Adrenal gland (tissue), 12 donors: ENCODE results near the gene DCXR. TPM values are rescaled to one million over a fixed set of nuclear protein-coding genes. Genes with fewer than 3 reads are reported as not detected.

ENCODE experiments used
- DNase-seq, 7 donors: peaks; one replicate each; pipeline ENCODE4 v3.0.0-alpha.2; 2019 to 2020
- H3K27ac ChIP-seq, 5 donors: fragments of 200-600 bp; sonication (generic) in 4 of 5; 1 replicate in 3 of 5; 2 replicates in 2 of 5; pipeline versions ENCODE4 v1.5.1 to v1.8.0; 2016 to 2020; ENCODE audit warnings: mild to moderate bottlenecking in 1 of 5
- H3K27me3 ChIP-seq: fragments of 200-600 bp; 2 replicates; pipeline ENCODE4 v1.8.0; 2021
- H3K36me3 ChIP-seq, 2 donors: fragments of 200-600 bp; replicated peaks in 1 of 2; 1 replicate in 1 of 2; 2 replicates in 1 of 2; pipeline versions ENCODE4 v1.5.1 to v1.8.0; 2018 to 2022
- H3K4me1 ChIP-seq, 2 donors: fragments of 200-600 bp; replicated peaks in 1 of 2; 1 replicate in 1 of 2; 2 replicates in 1 of 2; pipeline versions ENCODE4 v1.5.1 to v1.8.0; 2018 to 2021
- H3K4me3 ChIP-seq, 4 donors: fragments of 200-600 bp; sonication (generic) in 3 of 4; one replicate each; pipeline ENCODE4 v1.5.1; 2016 to 2018
- H3K9me3 ChIP-seq, 3 donors: fragments of 200-600 bp; sonication (generic) in 1 of 3; replicated peaks in 1 of 3; 1 replicate in 2 of 3; 2 replicates in 1 of 3; pipeline versions ENCODE4 v1.5.1 to v1.8.0; 2016 to 2021
- POLR2A ChIP-seq, 2 donors: fragments of 450-650 bp; IDR thresholded peaks; one replicate each; pipeline ENCODE4 v1.6.1; 2017; ENCODE audit warnings: antibody characterized with exemption in 2 of 2, mild to moderate bottlenecking in 2 of 2, moderate library complexity in 1 of 2
- WGBS, 4 donors: extraction: QIAGEN DNeasy Blood & Tissue Kit in 2 of 4; methylation state at CpG; one replicate each; pipeline versions ENCODE4 v1.1.5 to v1.1.7; 2013 to 2017; 5-methylcytosine and 5-hydroxymethylcytosine counted together
- intact Hi-C, 2 donors: fragments of 100-400 bp; cut with DNase I; formaldehyde crosslinking; loops; one replicate each; pipeline versions ENCODE4 v1.14.1 to v1.15.0; 2022 to 2023
- polyA plus RNA-seq, 3 donors: library from polyadenylated mRNA; stranded (reverse); fragments of 200-250 nt in 2 of 3; fragments of 350-450 nt in 1 of 3; fragmentation: Illumina TruSeq in 1 of 3; extraction: RNeasy Lipid Tissue Mini Kit (QIAGEN cat#74804) in 1 of 3; gene quantifications; one replicate each; pipeline ENCODE4 v1.2.3, GENCODE V29; 2013 to 2014
- total RNA-seq, 9 donors: library from RNA; depleted of rRNA in 4 of 9; stranded (reverse); fragments of >200 nt in 4 of 9; fragments of 120-200 nt in 1 of 9; fragmentation: NEBNext Ultra II Directional in 1 of 9; extraction: Animal tissue kit (Norgen Biotek cat#: 25700) in 1 of 9; gene quantifications; one replicate each; pipeline versions ENCODE4 v1.1.0 to v1.2.4, GENCODE V29; 2013 to 2023
- TF ChIP-seq, protein P1 (sequence below), 6 experiments: fragments of 450-650 bp in 4 of 6; fragments of 200-600 bp in 2 of 6; sonication (generic) in 1 of 6; IDR thresholded peaks; 1 replicate in 5 of 6; 2 replicates in 1 of 6; pipeline versions ENCODE4 v1.5.1 to v1.8.0; 2016 to 2021; ENCODE audit warnings: antibody characterized with exemption in 6 of 6, mild to moderate bottlenecking in 2 of 6, moderate library complexity in 1 of 6
- donor health status: healthy with polysubstance abuse.
- donor health status: Bipolar disorder and iron deficiency.
- donor health status: DM: yes; HTN: yes; CAD: no.
- donor health status: DM: no; HTN: no; CAD: no.
- donor health status: DM: no; HTN: no; CAD: no.
- donor health status: DM: yes; HTN: yes; CAD: no.

Gene DCXR
- total and polyA plus RNA-seq, 12 donors = 66.9 to 183 (median 104) TPM

DNA sequence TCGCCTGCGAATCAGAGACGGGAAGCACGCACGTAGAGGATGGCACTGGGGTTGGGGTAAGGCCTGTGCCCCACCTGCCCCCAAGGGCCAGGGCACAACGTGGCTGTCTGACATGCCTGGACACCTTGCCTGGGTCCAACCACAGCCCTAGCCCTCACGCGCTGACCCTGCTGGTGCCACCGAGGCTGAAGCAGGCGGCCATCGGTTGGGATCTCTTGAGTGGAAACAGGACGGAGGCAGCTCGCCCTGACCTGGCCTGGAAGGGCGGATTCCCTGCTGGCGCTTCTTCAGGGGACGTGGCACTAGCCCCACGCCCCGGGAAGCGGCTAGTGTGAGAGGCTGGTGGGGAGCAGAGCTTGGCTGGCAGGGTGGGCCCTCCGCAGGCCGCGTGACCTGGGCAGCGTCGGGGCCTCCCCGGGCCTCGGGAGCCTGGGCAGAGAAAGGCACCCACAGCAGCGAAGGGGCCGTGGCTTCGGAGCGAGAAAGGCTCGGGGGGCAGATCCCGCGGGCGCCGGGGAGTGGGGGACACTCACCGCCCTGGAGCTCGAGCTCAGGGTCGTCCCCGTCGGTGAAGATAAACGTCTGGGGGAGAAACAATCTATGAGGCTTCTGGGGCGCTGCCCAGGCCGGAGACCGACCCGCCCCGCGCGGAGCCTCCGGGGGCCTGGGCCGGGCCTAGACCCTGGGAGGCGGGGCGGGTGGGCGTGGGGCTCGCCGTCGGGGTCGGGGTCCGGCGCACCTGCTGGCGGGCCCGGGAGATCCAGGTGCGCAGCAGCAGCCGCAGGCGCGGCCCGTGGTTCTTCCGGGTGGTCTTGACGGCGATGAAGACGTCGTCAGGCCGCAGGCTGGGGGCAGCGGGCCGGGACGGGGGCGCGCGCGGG, 13.5 kb upstream of the DCXR start:
- TF ChIP-seq, protein P1, sequence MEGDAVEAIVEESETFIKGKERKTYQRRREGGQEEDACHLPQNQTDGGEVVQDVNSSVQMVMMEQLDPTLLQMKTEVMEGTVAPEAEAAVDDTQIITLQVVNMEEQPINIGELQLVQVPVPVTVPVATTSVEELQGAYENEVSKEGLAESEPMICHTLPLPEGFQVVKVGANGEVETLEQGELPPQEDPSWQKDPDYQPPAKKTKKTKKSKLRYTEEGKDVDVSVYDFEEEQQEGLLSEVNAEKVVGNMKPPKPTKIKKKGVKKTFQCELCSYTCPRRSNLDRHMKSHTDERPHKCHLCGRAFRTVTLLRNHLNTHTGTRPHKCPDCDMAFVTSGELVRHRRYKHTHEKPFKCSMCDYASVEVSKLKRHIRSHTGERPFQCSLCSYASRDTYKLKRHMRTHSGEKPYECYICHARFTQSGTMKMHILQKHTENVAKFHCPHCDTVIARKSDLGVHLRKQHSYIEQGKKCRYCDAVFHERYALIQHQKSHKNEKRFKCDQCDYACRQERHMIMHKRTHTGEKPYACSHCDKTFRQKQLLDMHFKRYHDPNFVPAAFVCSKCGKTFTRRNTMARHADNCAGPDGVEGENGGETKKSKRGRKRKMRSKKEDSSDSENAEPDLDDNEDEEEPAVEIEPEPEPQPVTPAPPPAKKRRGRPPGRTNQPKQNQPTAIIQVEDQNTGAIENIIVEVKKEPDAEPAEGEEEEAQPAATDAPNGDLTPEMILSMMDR (IDR thresholded peaks at IDR 0.05) = no peak
- TF ChIP-seq POLR2A (IDR thresholded peaks at IDR 0.05) = no peak
- WGBS, 4 donors = 14 to 100% (median 33%) methylated on average over 1 to 79 of the region's 79 CpGs
- Histone ChIP-seq H3K9me3 (no peaks in the 10 kb centered on the region), H3K36me3 (peaks cover 0 to 58% of the 10 kb centered on the region in 2 donors), H3K27me3 (no peaks in the 10 kb centered on the region), H3K4me3 (peak overlapping the region in 3 of 4 donors; percentile 29 to 97 (median 73)), H3K4me1 (peaks cover 17 to 21% of the 10 kb centered on the region in 2 donors), H3K27ac (peak overlapping the region in 1 of 5 donors; percentile 83)
- intact Hi-C loops = no loop called here
- DNase-seq = peak in 2 of 7 donors; percentile 12 to 22

DNA sequence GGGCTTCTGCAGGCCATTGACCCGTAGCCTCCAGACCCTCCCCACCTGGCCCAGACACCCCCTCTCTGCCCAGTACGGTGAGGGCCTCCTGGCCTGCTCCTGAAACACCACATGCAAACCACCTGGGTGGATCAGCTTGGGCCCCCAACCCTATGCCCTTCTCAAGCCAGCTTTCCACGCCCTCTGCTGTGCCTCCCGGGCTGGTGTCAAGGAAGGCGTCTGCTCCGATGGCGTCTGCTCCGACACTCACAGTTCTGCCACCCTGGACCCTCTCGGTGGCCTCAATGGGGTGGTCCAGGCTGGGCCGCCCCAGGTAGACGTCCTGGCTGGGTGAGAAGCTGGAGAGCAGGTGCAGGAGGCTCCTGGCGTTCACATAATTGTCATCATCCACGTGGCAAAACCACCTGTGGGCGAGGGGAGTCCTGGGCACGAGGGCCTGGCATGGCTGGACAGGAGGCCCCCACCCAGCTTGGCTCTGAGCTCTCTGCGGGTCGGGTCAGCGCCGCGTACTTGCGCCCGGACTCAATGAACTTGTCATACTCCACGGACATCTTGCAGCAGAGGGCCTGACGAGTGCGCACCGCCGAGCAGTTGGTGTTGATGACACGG, 12.8 kb upstream of the DCXR start:
- H3K9me3 ChIP-seq = no peaks in the 10 kb centered on the region
- 91 to 94% (median 92%) methylated on average over 8 to 28 of the region's 28 CpGs for WGBS, 4 donors
- peak overlapping the region in 2 of 4 donors; percentile 73 to 97 for H3K4me3 ChIP-seq
- H3K36me3 ChIP-seq = peaks cover 0 to 51% of the 10 kb centered on the region in 2 donors
- H3K4me1 ChIP-seq = peaks cover 17 to 21% of the 10 kb centered on the region in 2 donors
- DNase-seq = peak in 1 of 7 donors; percentile 9
- no peaks in the 10 kb centered on the region for H3K27me3 ChIP-seq
- intact Hi-C loops = no loop called here
- peak overlapping the region in 1 of 5 donors; percentile 83 for H3K27ac ChIP-seq
- no peak for TF ChIP-seq POLR2A (IDR thresholded peaks at IDR 0.05)
- TF ChIP-seq, protein P1 (IDR thresholded peaks at IDR 0.05) = no peak

DNA sequence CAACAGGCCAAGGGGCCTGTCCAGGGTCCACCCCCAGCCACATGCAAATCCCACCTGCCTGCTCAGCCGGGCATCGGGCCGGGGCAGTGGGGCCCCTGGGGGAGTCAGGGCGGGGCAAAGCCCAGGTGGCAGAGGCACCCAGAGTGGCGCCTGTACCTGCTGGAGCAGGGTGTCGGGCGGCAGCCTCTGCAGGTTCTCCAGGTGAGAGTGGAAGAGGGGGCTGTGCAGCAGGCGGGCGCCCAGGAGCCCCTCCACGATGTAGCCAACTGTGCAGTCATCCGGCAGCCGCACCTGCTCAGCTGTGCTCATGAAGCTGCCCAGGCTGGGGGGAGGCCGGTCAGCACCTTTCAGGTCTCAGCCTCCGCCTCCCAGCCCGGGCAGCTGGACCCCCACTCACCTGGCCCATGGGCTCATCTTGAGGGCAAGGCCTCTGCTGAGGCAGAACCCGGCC, 12.0 kb upstream of the DCXR start:
- no peak overlapping the region for H3K27ac ChIP-seq
- intact Hi-C loops = no loop called here
- DNase-seq = peak in 1 of 7 donors; percentile 5
- peaks cover 0 to 44% of the 10 kb centered on the region in 2 donors for H3K36me3 ChIP-seq
- no peak for TF ChIP-seq POLR2A (IDR thresholded peaks at IDR 0.05)
- TF ChIP-seq, protein P1 (IDR thresholded peaks at IDR 0.05) = no peak
- H3K4me3 ChIP-seq = no peak overlapping the region
- H3K9me3 ChIP-seq = no peaks in the 10 kb centered on the region
- peaks cover 17 to 21% of the 10 kb centered on the region in 2 donors for H3K4me1 ChIP-seq
- 95 to 100% (median 97%) methylated on average over 5 to 16 of the region's 16 CpGs for WGBS, 4 donors
- no peaks in the 10 kb centered on the region for H3K27me3 ChIP-seq

DNA sequence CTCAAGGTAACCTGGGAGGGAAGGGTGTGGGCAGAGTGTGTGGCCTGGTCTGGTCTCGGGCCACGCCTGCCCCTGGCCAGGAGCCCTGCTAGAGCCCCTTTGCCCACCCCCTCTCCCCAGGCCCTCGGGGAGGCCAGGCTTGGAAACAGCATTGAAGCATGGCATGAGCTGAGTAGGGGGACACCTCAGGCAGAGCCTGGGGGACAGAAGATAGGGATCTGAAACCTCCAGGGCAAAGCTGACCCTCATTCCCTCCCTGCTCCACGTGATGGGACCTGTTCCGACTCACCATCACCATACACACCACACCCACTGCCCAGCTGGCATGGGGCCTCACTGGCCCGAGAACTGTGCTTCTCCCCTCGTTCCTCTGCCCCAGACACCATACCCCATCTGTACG, 11.6 kb upstream of the DCXR start:
- intact Hi-C loops = no loop called here
- Histone ChIP-seq H3K27me3 (no peaks in the 10 kb centered on the region), H3K9me3 (no peaks in the 10 kb centered on the region), H3K27ac (no peak overlapping the region), H3K4me3 (no peak overlapping the region), H3K4me1 (peaks cover 17 to 21% of the 10 kb centered on the region in 2 donors), H3K36me3 (peaks cover 0 to 39% of the 10 kb centered on the region in 2 donors)
- WGBS, 4 donors = 86 to 94% (median 89%) methylated on average over 5 to 8 of the region's 8 CpGs
- DNase-seq = peak in 1 of 7 donors; percentile 4
- TF ChIP-seq, protein P1 (IDR thresholded peaks at IDR 0.05) = no peak
- TF ChIP-seq POLR2A (IDR thresholded peaks at IDR 0.05) = no peak
